H9 (cell line): ENCODE measurements around the gene MAPK8IP2. TPM values are rescaled to one million over a fixed set of nuclear protein-coding genes. Genes with fewer than 3 reads are reported as not detected.

Source experiments
- DNase-seq: peaks from one replicate; pipeline ENCODE4 v3.0.0-alpha.2; 2017
- H2AFZ ChIP-seq: one replicate; pipeline ENCODE4 v1.6.1; 2013; ENCODE audit warnings: mild to moderate bottlenecking, low read length, control low read depth, moderate library complexity
- H2AK5ac ChIP-seq: 2 replicates; pipeline ENCODE4 v1.6.1; 2013; ENCODE audit warnings: low read length, control low read depth, mixed read lengths; ENCODE audit not compliant: insufficient read length
- H2BK120ac ChIP-seq: one replicate; pipeline ENCODE4 v1.6.1; 2013; ENCODE audit warnings: low read depth, mild to moderate bottlenecking, low read length, control low read depth, inconsistent platforms; ENCODE audit not compliant: poor library complexity, severe bottlenecking
- H2BK12ac ChIP-seq: 2 replicates; pipeline ENCODE4 v1.6.1; 2013; ENCODE audit warnings: low read length, control low read depth, mixed read lengths, low read depth; ENCODE audit not compliant: insufficient read length
- H2BK15ac ChIP-seq: 2 replicates; pipeline ENCODE4 v1.6.1; 2013; ENCODE audit warnings: low read depth, low read length, control low read depth
- H2BK20ac ChIP-seq: one replicate; pipeline ENCODE4 v1.6.1; 2013; ENCODE audit warnings: low read depth, mild to moderate bottlenecking, low read length, control low read depth, inconsistent platforms; ENCODE audit not compliant: poor library complexity, severe bottlenecking
- H2BK5ac ChIP-seq: 2 replicates; pipeline ENCODE4 v1.6.1; 2013; ENCODE audit warnings: low read length, control low read depth, mixed read lengths; ENCODE audit not compliant: insufficient read length
- H3K14ac ChIP-seq: 2 replicates; pipeline ENCODE4 v1.6.1; 2013; ENCODE audit warnings: low read length, control low read depth; ENCODE audit not compliant: insufficient read depth
- H3K18ac ChIP-seq: 2 replicates; pipeline ENCODE4 v1.6.1; 2013; ENCODE audit warnings: low read depth, mild to moderate bottlenecking, mixed read lengths, low read length, control low read depth; ENCODE audit not compliant: insufficient read length
- H3K23ac ChIP-seq: 2 replicates; pipeline ENCODE4 v1.6.1; 2013; ENCODE audit warnings: low read length, control low read depth, mixed read lengths, low read depth; ENCODE audit not compliant: insufficient read length
- H3K23me2 ChIP-seq: 2 replicates; pipeline ENCODE4 v1.6.1; 2013; ENCODE audit warnings: low read depth, mild to moderate bottlenecking, mixed read lengths, low read length, control low read depth; ENCODE audit not compliant: insufficient read length, poor library complexity, severe bottlenecking
- H3K27ac ChIP-seq: 2 replicates; pipeline ENCODE4 v1.5.1; 2013; ENCODE audit warnings: low read length, control low read depth, mixed read lengths, low read depth; ENCODE audit not compliant: insufficient read length
- H3K27me3 ChIP-seq: 2 replicates; pipeline ENCODE4 v1.6.1; 2013; ENCODE audit warnings: low read length, control low read depth, inconsistent platforms; ENCODE audit not compliant: insufficient read depth
- H3K4ac ChIP-seq: 2 replicates; pipeline ENCODE4 v1.6.1; 2013; ENCODE audit warnings: low read depth, mild to moderate bottlenecking, control low read depth, inconsistent platforms, low read length, moderate library complexity
- H3K4me1 ChIP-seq: 2 replicates; pipeline ENCODE4 v1.6.1; 2013; ENCODE audit warnings: low read length, control low read depth, inconsistent platforms; ENCODE audit not compliant: insufficient read depth
- H3K4me2 ChIP-seq: 2 replicates; pipeline ENCODE4 v1.6.1; 2013; ENCODE audit warnings: low read length, control low read depth, mixed read lengths; ENCODE audit not compliant: insufficient read length, insufficient read depth
- H3K56ac ChIP-seq: 2 replicates; pipeline ENCODE4 v1.6.1; 2013; ENCODE audit warnings: low read depth, mild to moderate bottlenecking, mixed read lengths, low read length, control low read depth; ENCODE audit not compliant: insufficient read length
- H3K79me1 ChIP-seq: 2 replicates; pipeline ENCODE4 v1.6.1; 2013; ENCODE audit warnings: low read depth, mild to moderate bottlenecking, moderate library complexity, low read length, control low read depth, inconsistent platforms; ENCODE audit not compliant: insufficient read depth, poor library complexity, severe bottlenecking
- H3K79me2 ChIP-seq: 2 replicates; pipeline ENCODE4 v1.6.1; 2013; ENCODE audit warnings: low read length, control low read depth, inconsistent platforms; ENCODE audit not compliant: insufficient read depth
- H3K9ac ChIP-seq: 2 replicates; pipeline ENCODE4 v1.6.1; 2013; ENCODE audit warnings: low read length, control low read depth, mixed read lengths; ENCODE audit not compliant: insufficient read length; ENCODE audit errors: extremely low read depth
- H3K9me3 ChIP-seq: one replicate; pipeline ENCODE4 v1.6.1; 2013; ENCODE audit warnings: low read depth, low read length, inconsistent platforms; ENCODE audit not compliant: control insufficient read depth
- H3T11ph ChIP-seq: one replicate; pipeline ENCODE4 v1.6.1; 2013; ENCODE audit warnings: mild to moderate bottlenecking, low read length, control low read depth, inconsistent platforms
- H4K20me1 ChIP-seq: one replicate; pipeline ENCODE4 v1.6.1; 2013; ENCODE audit not compliant: control insufficient read depth, insufficient read length, insufficient read depth
- H4K5ac ChIP-seq: 2 replicates; pipeline ENCODE4 v1.6.1; 2013; ENCODE audit warnings: low read depth, mild to moderate bottlenecking, mixed read lengths, low read length, control low read depth; ENCODE audit not compliant: insufficient read length
- H4K8ac ChIP-seq: replicated peaks from 2 replicates; pipeline ENCODE4 v1.6.1; 2013; ENCODE audit warnings: low read length, control low read depth, mixed read lengths, low read depth; ENCODE audit not compliant: insufficient read length
- H4K91ac ChIP-seq: 2 replicates; pipeline ENCODE4 v1.6.1; 2013; ENCODE audit warnings: low read depth, mild to moderate bottlenecking, moderate library complexity, mixed read lengths, low read length, control low read depth; ENCODE audit not compliant: insufficient read length
- H3K27ac Mint-ChIP-seq, 3 experiments: 2 replicates in 2 of 3; 3 replicates in 1 of 3; pipeline ENCODE4 v1.8.0; 2020 to 2021; ENCODE audit warnings: mixed read lengths in 3 of 3, mild to moderate bottlenecking in 1 of 3, moderate library complexity in 1 of 3
- H3K27me3 Mint-ChIP-seq: 2 replicates; pipeline ENCODE4 v1.8.0; 2021; ENCODE audit warnings: low read depth, mild to moderate bottlenecking, moderate library complexity, mixed read lengths
- H3K36me3 Mint-ChIP-seq, 3 experiments: 2 replicates in 2 of 3; 3 replicates in 1 of 3; pipeline ENCODE4 v1.8.0; 2020 to 2021; ENCODE audit warnings: low read depth in 3 of 3, mixed read lengths in 3 of 3; ENCODE audit not compliant: insufficient read depth in 1 of 3
- H3K4me1 Mint-ChIP-seq, 2 experiments: 2 replicates each; pipeline ENCODE4 v1.8.0; 2020; ENCODE audit warnings: mixed read lengths in 2 of 2
- H3K4me3 Mint-ChIP-seq, 2 experiments: 2 replicates in 1 of 2; 3 replicates in 1 of 2; pipeline ENCODE4 v1.8.0; 2020 to 2021; ENCODE audit warnings: mild to moderate bottlenecking in 2 of 2, mixed read lengths in 2 of 2, moderate library complexity in 1 of 2
- H3K9me3 Mint-ChIP-seq, 2 experiments: 2 replicates in 1 of 2; 3 replicates in 1 of 2; pipeline ENCODE4 v1.8.0; 2020; ENCODE audit warnings: mild to moderate bottlenecking in 2 of 2, mixed read lengths in 2 of 2, moderate library complexity in 1 of 2
- CTCF ChIP-seq: fragments of 200-600 bp; sonication (generic); conservative IDR thresholded peaks from 3 replicates; pipeline ENCODE4 v1.8.0; 2021; ENCODE audit warnings: antibody characterized with exemption, mild to moderate bottlenecking
- WGBS: extraction: QIAGEN DNeasy Blood & Tissue Kit; methylation state at CpG from one replicate; pipeline ENCODE4 v1.1.7; 2013; ENCODE audit warnings: missing lambda C conversion rate, low lambda C conversion rate, mixed read lengths; ENCODE audit not compliant: insufficient read length; ENCODE audit errors: extremely low coverage; 5-methylcytosine and 5-hydroxymethylcytosine counted together
- total RNA-seq: library from RNA; stranded (reverse); gene quantifications from 2 replicates; pipeline ENCODE4 v1.2.1, GENCODE V29; 2021

Gene MAPK8IP2
- total RNA-seq, 1 experiment from 2014 or later = 5.7 TPM

GRCh38 chr22:50602338-50602700 is 1.7 kb downstream of the MAPK8IP2 start:
- H2BK120ac ChIP-seq = no peak overlapping the region
- no peak overlapping the region for H3K4me2 ChIP-seq
- H3T11ph ChIP-seq = no peak overlapping the region
- WGBS = no CpG with 5 or more reads among the region's 2 CpGs
- no peak overlapping the region for H4K5ac ChIP-seq
- no peaks in the 10 kb centered on the region for H3K9me3 ChIP-seq
- no peak overlapping the region for H3K14ac ChIP-seq
- H3K9ac ChIP-seq = peak overlapping the region; percentile 32
- H3K18ac ChIP-seq = no peak overlapping the region
- no peak for DNase-seq
- H3K23ac ChIP-seq = no peak overlapping the region
- H3K27me3 ChIP-seq = peaks cover 4% of the 10 kb centered on the region; the same call in 1 of the 2 replicates
- peaks cover 13 to 14% of the 10 kb centered on the region in 2 experiments for H3K4me1 Mint-ChIP-seq
- no peak overlapping the region for H3K27ac Mint-ChIP-seq
- no peak overlapping the region for H3K56ac ChIP-seq
- peaks cover 3% of the 10 kb centered on the region for H3K23me2 ChIP-seq
- peaks cover 52% of the 10 kb centered on the region for H3K27me3 Mint-ChIP-seq
- H2BK20ac ChIP-seq = no peak overlapping the region
- no peaks in the 10 kb centered on the region for H4K20me1 ChIP-seq
- H3K36me3 Mint-ChIP-seq = no peaks in the 10 kb centered on the region
- H2BK12ac ChIP-seq = no peak overlapping the region
- no peaks in the 10 kb centered on the region for H3K79me2 ChIP-seq
- H3K4me1 ChIP-seq = no peaks in the 10 kb centered on the region; the same call in 1 of the 2 replicates
- peak overlapping the region; percentile 55 to 73; a peak in 3 of 5 replicates for H3K4me3 Mint-ChIP-seq
- H2BK15ac ChIP-seq = no peak overlapping the region
- no peak overlapping the region for H2AK5ac ChIP-seq
- no peak overlapping the region for H4K91ac ChIP-seq
- H4K8ac ChIP-seq = no peak overlapping the region
- H3K79me1 ChIP-seq = no peaks in the 10 kb centered on the region
- no peak overlapping the region for H2BK5ac ChIP-seq
- TF ChIP-seq CTCF = no peak
- no peak overlapping the region for H3K27ac ChIP-seq
- no peak overlapping the region for H2AFZ ChIP-seq
- no peaks in the 10 kb centered on the region; a peak in 1 of 5 replicates for H3K9me3 Mint-ChIP-seq
- no peak overlapping the region for H3K4ac ChIP-seq
